ENCODE results near the gene CARS2. TPM values are rescaled to one million over a fixed set of nuclear protein-coding genes. Genes with fewer than 3 reads are reported as not detected.
"Not testable (repeated sequence)": the region's sequence is repeated elsewhere in the genome, so short reads cannot be mapped to it uniquely, and the experiment has no call there.

Gene CARS2
- total RNA-seq, 1 donor from 2014 or later, result 55.3 TPM

DNA sequence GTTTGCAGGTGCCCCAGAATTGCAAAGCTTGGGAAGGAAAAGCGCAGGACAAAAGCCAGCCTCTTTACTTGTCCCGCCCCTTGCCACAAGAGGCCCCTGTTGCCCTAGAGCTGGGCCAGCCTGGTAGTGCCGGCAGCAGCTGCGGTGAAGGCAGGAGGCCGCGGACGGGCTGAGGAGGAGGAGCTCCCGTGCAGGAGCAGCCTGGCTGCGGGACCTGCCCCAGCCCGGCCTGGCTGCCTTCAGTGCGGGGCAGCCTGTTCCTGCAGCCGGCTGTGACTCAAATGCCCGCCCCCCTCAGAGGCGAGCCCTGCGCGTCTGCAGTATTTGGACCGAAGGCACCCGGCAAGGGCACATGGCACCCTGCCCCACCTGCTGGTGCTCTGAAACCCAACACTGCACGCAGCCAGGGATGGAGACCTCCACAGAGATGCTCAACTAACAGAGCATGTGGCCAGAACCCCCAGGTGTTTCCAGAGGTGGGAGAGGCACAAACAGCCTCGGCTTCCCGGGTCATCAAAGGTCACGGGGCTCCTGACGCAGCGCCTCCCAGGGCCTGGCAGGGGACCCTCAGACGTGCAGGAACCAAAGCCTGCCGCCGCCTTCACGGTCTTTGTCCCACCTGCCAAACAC, 60.9 kb downstream of the CARS2 start:
- intact Hi-C loops (cut with DNase I), result no loop called here
- DNase-seq, result peak; percentile 77
- peak; percentile 78 for ATAC-seq (ENCODE audit: poor library complexity)

DNA sequence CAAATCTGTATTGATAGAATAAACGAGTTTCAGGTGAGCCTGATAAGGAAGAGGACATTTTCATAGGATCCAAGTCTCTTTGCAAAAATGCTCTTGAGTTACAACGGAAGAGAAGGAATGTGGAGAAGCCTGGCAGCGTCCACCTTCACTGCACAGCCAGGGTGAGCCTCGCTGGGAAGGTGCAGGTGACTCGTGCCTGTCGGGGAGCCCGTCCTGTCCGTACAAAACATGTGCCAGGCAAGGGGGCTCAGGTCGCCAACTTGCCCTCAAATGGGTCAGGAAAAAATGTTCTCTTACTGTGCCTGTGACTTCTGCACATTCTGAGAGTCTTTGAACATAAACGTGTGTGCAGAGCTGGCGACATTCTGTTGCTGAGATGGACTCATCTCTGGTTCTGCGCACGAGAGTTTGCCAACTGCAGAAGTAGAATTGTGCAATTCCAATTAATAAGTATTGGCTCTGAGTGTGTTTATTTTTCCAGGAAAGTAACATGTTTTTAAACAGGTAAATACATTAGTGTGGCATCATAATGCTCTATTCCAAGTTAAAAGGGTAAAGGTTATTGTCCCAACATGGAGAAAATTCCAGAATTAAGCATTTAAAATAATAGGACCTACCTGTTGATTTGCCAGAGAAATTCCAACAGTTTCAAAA, 62.0 kb downstream of the CARS2 start:
- no peak for DNase-seq
- intact Hi-C loops (cut with DNase I), result no loop called here
- ATAC-seq (ENCODE audit: poor library complexity), result no peak

- ATAC-seq (ENCODE audit: poor library complexity) (no peak), DNase-seq (no peak)
- intact Hi-C loops (cut with DNase I), result no loop called here
These were observed 62.6 kb downstream of the CARS2 start for GRCh38 chr13:110643324-110643723.

- DNase-seq (no peak), ATAC-seq (ENCODE audit: poor library complexity) (no peak)
- intact Hi-C loops (cut with DNase I), result no loop called here
These were observed 63.5 kb downstream of the CARS2 start for GRCh38 chr13:110642291-110642981.

- no peak for DNase-seq
- peak; percentile 17 for ATAC-seq (ENCODE audit: poor library complexity)
- intact Hi-C loops (cut with DNase I), result no loop called here
These were observed 64.6 kb downstream of the CARS2 start for GRCh38 chr13:110641055-110642015.

GRCh38 chr13:110640591-110641029, 65.3 kb downstream of the CARS2 start:
- peak; percentile 75 for DNase-seq
- intact Hi-C loops (cut with DNase I), result no loop called here
- peak; percentile 71 for ATAC-seq (ENCODE audit: poor library complexity)

GRCh38 chr13:110639935-110640334, 66.0 kb downstream of the CARS2 start:
- ATAC-seq (ENCODE audit: poor library complexity), result no peak
- no peak for DNase-seq
- intact Hi-C loops (cut with DNase I), result no loop called here

DNA sequence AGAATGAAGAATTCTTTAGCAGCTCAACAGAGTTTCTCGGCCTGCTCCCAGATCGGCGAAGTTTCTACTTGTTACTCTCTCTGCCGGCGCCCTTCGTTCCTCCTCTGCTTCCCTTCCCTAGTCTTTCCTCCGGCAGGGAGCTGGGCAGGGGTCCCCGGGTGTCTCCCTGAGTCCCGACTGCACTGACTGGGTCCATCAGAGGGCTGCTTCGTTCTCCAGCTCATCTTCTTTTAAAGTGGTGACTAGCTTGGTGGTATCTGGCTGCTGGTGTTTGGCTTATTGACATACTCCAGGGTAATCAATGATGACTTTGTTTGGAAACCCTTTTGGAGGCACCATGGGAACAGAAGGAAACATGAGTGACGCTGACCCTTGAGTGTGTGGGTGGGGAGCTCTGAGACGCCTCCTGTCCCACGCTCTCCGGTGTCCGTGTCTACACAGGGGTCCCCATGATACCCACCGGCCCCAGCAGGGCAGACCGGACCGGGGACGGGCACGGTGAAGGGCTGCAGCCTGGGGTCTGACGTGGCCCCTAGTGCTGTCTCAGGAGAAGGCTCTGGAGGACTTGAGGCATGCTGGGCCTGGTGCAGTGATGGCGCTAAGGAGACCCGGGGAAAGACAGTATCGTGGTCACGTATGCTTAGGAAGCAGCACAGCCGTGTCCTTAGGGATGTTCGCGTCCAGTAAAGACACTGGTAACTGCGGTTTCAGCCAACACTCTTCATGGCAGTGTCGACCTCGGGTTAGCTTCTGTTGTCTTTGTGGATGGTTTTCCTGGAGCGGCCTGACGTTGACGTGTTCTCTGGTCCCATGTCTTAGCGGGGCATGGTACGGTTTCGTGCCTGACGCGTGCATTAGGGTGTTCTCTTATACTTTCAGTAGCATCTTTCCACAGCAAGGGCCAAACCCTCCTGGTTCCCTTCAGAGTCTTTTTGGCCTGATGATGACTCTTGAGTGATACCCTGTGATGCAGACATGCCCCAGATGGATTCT, 66.8 kb downstream of the CARS2 start:
- DNase-seq (no peak), ATAC-seq (ENCODE audit: poor library complexity) (no peak)
- intact Hi-C loops (cut with DNase I), result no loop called here

DNA sequence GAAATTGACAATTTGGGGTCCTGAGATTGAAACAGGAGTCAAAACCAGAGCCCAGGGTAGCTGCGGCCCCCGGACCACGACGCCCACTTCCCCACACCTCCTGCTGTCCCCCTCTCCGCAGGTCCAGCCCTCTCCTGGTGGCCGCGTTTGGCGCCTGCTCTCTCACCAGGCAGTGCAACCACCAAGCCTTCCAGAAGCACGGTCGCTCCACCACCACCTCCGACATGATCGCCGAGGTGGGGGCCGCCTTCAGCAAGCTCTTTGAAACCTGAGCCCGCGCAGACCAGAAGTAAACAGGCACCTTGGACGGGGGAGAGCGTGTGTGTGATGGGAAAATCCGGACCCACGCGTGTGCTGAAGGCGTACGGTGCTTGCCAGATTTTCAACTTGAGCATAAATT, 67.7 kb downstream of the CARS2 start:
- intact Hi-C loops (cut with DNase I), result no loop called here
- ATAC-seq (ENCODE audit: poor library complexity) (no peak), DNase-seq (no peak)

DNA sequence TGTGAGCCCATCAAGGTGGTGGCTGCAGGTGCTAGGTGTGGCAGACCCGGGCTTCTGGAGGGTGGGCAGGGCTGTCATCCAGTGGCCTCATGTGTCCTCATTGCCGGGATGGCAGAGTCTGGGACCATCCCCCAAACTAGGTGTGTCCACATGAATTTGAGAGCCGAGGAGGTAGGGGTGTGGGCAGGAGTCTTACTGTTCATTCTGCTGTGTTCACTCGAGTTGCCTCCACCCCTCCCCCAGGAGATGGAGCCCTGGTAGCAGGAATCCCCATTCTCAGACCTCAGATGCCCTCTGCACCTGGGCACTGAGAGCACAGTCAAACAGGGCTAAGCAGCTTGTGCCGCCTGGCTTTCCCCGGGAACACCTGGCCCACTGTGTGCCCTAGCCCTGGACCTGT, 68.2 kb downstream of the CARS2 start:
- intact Hi-C loops (cut with DNase I), result no loop called here
- ATAC-seq (ENCODE audit: poor library complexity) (no peak), DNase-seq (no peak)

DNA sequence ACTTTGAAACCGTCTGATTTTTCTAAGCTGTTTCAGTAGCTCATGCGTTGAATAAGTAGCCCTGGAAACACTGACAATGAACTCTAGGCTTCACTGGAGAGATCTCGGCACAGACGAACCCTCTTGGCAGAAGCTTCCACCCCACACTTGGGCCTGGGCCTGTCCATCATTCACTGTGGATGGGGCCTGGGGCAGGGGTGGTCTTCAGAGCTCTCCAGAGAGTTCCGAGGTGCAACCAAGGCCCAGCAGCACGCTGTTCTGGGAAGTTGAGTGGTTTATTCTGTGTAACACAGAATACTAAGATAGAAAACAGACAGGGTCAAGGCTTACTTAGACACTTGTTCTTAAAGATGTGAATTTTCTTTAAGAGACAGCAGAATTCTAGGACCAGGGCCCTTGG, 68.6 kb downstream of the CARS2 start:
- ATAC-seq (ENCODE audit: poor library complexity), result no peak
- no peak for DNase-seq
- intact Hi-C loops (cut with DNase I), result no loop called here

- ATAC-seq (ENCODE audit: poor library complexity), result no peak
- DNase-seq, result no peak
- intact Hi-C loops (cut with DNase I), result no loop called here
These were observed 69.2 kb downstream of the CARS2 start for GRCh38 chr13:110636701-110637201.

DNA sequence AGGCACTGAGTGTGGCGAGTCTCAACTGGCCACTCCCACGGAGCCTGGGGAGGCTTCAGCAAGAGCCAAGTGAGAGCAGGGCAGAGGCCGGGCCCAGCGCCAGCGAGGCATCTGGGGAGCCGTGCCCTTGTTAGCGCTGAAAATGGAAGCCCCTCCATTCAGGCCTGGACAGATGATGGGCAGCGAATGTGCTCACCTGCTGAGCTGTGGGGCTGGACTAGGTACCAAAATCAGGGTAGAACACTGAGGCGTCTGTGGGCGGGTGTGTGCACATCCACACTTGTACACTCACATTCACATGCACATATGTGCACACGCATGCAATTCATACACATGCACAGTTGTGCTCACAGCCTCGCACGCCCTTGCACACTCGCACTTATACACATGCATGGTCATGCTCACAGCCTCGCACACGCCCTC, 69.9 kb downstream of the CARS2 start:
- DNase-seq (no peak), ATAC-seq (ENCODE audit: poor library complexity) (no peak)
- intact Hi-C loops (cut with DNase I), result no loop called here

DNA sequence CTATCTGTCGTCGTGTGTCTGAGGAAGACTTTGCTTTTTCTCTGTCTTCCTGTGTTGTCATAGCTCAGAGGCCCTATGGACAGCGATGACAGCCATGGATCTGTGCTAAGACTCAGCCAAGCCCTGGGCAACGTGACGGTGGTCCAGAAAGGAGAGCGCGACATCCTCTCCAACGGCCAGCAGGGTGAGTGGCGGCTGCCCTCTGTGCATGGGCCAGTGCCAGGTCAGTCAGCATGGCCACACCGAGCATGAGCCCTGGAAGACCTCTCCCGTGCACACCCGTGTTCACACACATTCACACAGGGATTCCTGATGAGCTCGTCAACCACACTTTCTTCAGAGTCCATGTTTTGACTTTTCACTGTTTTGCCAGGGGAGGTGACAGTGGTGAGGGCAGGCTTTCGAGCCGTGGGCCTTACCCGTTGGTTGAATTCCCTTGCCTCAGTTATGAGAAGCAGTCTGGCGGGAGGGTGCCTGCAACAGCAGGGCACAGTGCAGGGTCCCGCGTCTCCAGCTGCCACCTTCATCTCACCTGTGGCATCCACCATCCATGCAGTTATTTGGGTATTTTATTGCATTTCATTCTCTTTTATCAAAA, 70.4 kb downstream of the CARS2 start:
- ATAC-seq (ENCODE audit: poor library complexity) (no peak), DNase-seq (no peak)
- intact Hi-C loops (cut with DNase I), result no loop called here

DNA sequence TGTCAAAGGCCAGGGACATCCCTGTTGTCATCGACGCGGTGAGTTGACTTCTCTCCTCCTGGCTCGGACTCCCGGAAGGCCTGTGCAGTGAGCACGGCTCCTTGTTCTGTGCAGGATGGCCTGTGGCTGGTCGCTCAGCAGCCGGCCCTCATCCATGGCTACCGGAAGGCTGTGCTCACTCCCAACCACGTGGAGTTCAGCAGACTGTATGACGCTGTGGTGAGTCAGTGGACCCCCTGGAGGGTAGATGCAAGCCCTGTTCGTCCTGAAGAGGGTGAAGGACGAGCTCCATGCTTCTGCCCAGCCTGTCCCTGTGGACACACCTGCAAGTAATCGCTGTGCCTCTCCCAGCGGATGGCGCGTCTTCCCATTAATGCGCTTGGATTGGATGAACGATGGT, 71.4 kb downstream of the CARS2 start:
- DNase-seq (no peak), ATAC-seq (ENCODE audit: poor library complexity) (no peak)
- intact Hi-C loops (cut with DNase I), result no loop called here

- ATAC-seq (ENCODE audit: poor library complexity) (no peak), DNase-seq (no peak)
- intact Hi-C loops (cut with DNase I), result no loop called here
These were observed 72.1 kb downstream of the CARS2 start for GRCh38 chr13:110633776-110634175.

DNA sequence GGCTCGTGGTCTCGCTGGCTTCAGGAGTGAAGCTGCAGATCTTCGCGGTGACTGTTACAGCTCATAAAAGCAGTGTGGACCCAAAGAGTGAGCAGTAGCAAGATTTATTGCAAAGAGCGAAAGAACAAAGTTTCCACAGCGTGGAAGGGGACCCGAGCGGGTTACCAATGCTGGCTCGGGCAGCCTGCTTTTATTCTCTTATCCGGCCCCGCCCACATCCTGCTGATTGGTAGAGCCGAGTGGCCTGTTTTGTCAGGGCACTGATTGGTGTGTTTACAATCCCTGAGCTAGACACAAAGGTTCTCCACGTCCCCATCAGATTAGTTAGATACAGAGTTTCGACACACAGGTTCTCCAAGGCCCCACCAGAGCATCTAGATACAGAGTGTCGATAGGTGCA, 73.7 kb downstream of the CARS2 start:
- intact Hi-C loops (cut with DNase I); DNase-seq; ATAC-seq (ENCODE audit: poor library complexity): not testable (repeated sequence)

All from Right ventricle myocardium superior (tissue), 1 donor.